ENCODE data around the gene CRISPLD2.
"Not testable (repeated sequence)": the region's sequence is repeated elsewhere in the genome, so short reads cannot be mapped to it uniquely, and the experiment has no call there.

Gene CRISPLD2

DNA sequence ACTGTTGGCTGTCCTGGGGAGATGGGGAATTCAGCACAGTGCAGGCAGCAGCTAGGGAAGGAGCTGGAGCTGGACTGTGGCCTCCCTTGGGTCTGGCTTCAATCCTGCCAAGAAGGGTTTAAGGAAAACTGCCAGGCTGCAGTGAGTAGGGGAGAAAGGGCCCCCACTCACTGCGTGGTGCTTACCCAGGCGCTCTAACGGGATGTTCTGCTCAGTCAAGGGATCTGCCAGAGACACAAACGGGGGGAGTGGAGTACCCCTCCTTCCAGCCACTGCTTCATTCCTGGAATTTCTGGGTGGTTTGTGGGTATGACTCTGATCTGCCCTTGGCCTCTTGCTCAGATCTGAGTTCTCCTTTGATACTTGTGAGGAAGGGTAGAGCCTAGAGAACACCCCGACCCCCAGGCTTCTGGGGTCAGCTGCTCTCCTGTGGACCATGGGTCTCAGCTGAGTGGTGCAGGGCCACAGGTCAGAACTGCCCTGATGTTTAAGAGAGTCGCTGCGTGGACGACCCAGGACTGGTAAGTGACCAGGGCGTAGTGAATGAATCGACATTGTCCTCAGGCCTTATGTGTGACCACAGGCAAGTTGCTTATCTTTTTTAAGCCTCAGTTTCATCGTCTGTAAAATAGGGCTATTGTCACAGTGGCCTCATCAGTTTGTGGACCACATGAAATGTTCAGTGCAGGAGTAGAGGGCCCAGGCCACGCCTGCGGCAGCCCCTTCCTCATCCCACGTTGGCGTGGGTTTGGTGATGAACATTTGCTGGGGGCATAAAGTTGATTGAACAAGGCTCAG is 9.6 kb downstream of the CRISPLD2 start:
- Histone ChIP-seq H3K9me3 (ENCODE audit: control insufficient read depth, low read length) (no peaks in the 10 kb centered on the region), H3K27me3 (ENCODE audit: control insufficient read depth, insufficient read depth, low read length, poor library complexity, severe bottlenecking) (no peaks in the 10 kb centered on the region), H3K4me1 (ENCODE audit: control insufficient read depth, insufficient read depth, low read length) (peaks cover 4% of the 10 kb centered on the region), H3K36me3 (ENCODE audit: control insufficient read depth, insufficient read depth, low read length) (no peaks in the 10 kb centered on the region), H3K4me3 (ENCODE audit: insufficient read depth, low read depth, low read length) (no peak overlapping the region), H3K27ac (ENCODE audit: insufficient read depth, low read depth, low read length, poor library complexity, severe bottlenecking) (no peak overlapping the region)
- WGBS, 2 experiments = 89 to 91% methylated on average over 15 of the region's 15 CpGs

- no peaks in the 10 kb centered on the region for H3K36me3 ChIP-seq (ENCODE audit: control insufficient read depth, insufficient read depth, low read length)
- no peak overlapping the region for H3K27ac ChIP-seq (ENCODE audit: insufficient read depth, low read depth, low read length, poor library complexity, severe bottlenecking)
- H3K27me3 ChIP-seq (ENCODE audit: control insufficient read depth, insufficient read depth, low read length, poor library complexity, severe bottlenecking) = no peaks in the 10 kb centered on the region
- H3K4me1 ChIP-seq (ENCODE audit: control insufficient read depth, insufficient read depth, low read length) = peaks cover 8% of the 10 kb centered on the region
- WGBS, 2 experiments = 93 to 95% methylated on average over 13 of the region's 13 CpGs
- H3K9me3 ChIP-seq (ENCODE audit: control insufficient read depth, low read length) = no peaks in the 10 kb centered on the region
- no peak overlapping the region for H3K4me3 ChIP-seq (ENCODE audit: insufficient read depth, low read depth, low read length)
Observed at GRCh38 chr16:84830765-84831384, 11.1 kb downstream of the CRISPLD2 start.

- H3K27me3 ChIP-seq (ENCODE audit: control insufficient read depth, insufficient read depth, low read length, poor library complexity, severe bottlenecking); H3K9me3 ChIP-seq (ENCODE audit: control insufficient read depth, low read length); H3K36me3 ChIP-seq (ENCODE audit: control insufficient read depth, insufficient read depth, low read length); H3K4me1 ChIP-seq (ENCODE audit: control insufficient read depth, insufficient read depth, low read length); H3K27ac ChIP-seq (ENCODE audit: insufficient read depth, low read depth, low read length, poor library complexity, severe bottlenecking); H3K4me3 ChIP-seq (ENCODE audit: insufficient read depth, low read depth, low read length): not testable (repeated sequence)
- 96 to 97% methylated on average over 8 to 10 of the region's 10 CpGs for WGBS, 2 experiments
Observed at GRCh38 chr16:84831728-84832127, 11.9 kb downstream of the CRISPLD2 start.

GRCh38 chr16:84832488-84833143 is 12.8 kb downstream of the CRISPLD2 start:
- no peak overlapping the region for H3K27ac ChIP-seq (ENCODE audit: insufficient read depth, low read depth, low read length, poor library complexity, severe bottlenecking)
- H3K27me3 ChIP-seq (ENCODE audit: control insufficient read depth, insufficient read depth, low read length, poor library complexity, severe bottlenecking) = no peaks in the 10 kb centered on the region

DNA sequence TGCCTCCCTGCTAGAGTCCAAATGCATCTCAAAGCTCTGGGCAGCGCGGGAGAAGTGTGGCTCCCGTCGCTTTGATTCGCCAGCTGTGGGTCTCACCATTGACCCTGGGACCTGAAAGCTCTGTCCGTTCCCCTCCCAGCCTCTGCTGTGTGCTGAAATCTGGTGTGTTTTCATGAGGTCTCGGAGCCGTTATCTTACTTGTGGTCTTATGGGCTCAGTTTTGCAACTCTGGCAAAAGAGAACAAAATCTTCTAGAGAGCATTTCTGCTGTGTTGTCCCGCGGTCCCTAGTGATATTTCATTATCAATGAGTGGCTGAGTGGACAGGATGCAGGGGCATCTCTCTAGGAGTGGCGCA is 13.3 kb downstream of the CRISPLD2 start:
- no peaks in the 10 kb centered on the region for H3K36me3 ChIP-seq (ENCODE audit: control insufficient read depth, insufficient read depth, low read length)
- H3K27me3 ChIP-seq (ENCODE audit: control insufficient read depth, insufficient read depth, low read length, poor library complexity, severe bottlenecking) = no peaks in the 10 kb centered on the region
- WGBS, 2 experiments = 90 to 91% methylated on average over 11 of the region's 11 CpGs
- no peak overlapping the region for H3K27ac ChIP-seq (ENCODE audit: insufficient read depth, low read depth, low read length, poor library complexity, severe bottlenecking)
- H3K9me3 ChIP-seq (ENCODE audit: control insufficient read depth, low read length) = no peaks in the 10 kb centered on the region
- H3K4me1 ChIP-seq (ENCODE audit: control insufficient read depth, insufficient read depth, low read length) = peaks cover 6% of the 10 kb centered on the region
- no peak overlapping the region for H3K4me3 ChIP-seq (ENCODE audit: insufficient read depth, low read depth, low read length)

More at GRCh38 chr16:84832488-84833143, 12.8 kb downstream of the CRISPLD2 start:
- Histone ChIP-seq H3K9me3 (ENCODE audit: control insufficient read depth, low read length) (no peaks in the 10 kb centered on the region), H3K4me1 (ENCODE audit: control insufficient read depth, insufficient read depth, low read length) (peaks cover 6% of the 10 kb centered on the region), H3K36me3 (ENCODE audit: control insufficient read depth, insufficient read depth, low read length) (no peaks in the 10 kb centered on the region), H3K4me3 (ENCODE audit: insufficient read depth, low read depth, low read length) (no peak overlapping the region)
- WGBS, 2 experiments = 91 to 92% methylated on average over 20 of the region's 20 CpGs

GRCh38 chr16:84833542-84834402 is 14.0 kb downstream of the CRISPLD2 start:
- Histone ChIP-seq H3K4me1 (ENCODE audit: control insufficient read depth, insufficient read depth, low read length) (peaks cover 6% of the 10 kb centered on the region), H3K27me3 (ENCODE audit: control insufficient read depth, insufficient read depth, low read length, poor library complexity, severe bottlenecking) (no peaks in the 10 kb centered on the region), H3K36me3 (ENCODE audit: control insufficient read depth, insufficient read depth, low read length) (no peaks in the 10 kb centered on the region), H3K4me3 (ENCODE audit: insufficient read depth, low read depth, low read length) (no peak overlapping the region), H3K9me3 (ENCODE audit: control insufficient read depth, low read length) (no peaks in the 10 kb centered on the region), H3K27ac (ENCODE audit: insufficient read depth, low read depth, low read length, poor library complexity, severe bottlenecking) (no peak overlapping the region)
- 93 to 94% methylated on average over 34 of the region's 34 CpGs for WGBS, 2 experiments

- no peaks in the 10 kb centered on the region for H3K27me3 ChIP-seq (ENCODE audit: control insufficient read depth, insufficient read depth, low read length, poor library complexity, severe bottlenecking)
- no peak overlapping the region for H3K27ac ChIP-seq (ENCODE audit: insufficient read depth, low read depth, low read length, poor library complexity, severe bottlenecking)
- no peak overlapping the region for H3K4me3 ChIP-seq (ENCODE audit: insufficient read depth, low read depth, low read length)
- 90 to 92% methylated on average over 6 of the region's 6 CpGs for WGBS, 2 experiments
- H3K9me3 ChIP-seq (ENCODE audit: control insufficient read depth, low read length) = no peaks in the 10 kb centered on the region
- H3K4me1 ChIP-seq (ENCODE audit: control insufficient read depth, insufficient read depth, low read length) = peaks cover 6% of the 10 kb centered on the region
- H3K36me3 ChIP-seq (ENCODE audit: control insufficient read depth, insufficient read depth, low read length) = no peaks in the 10 kb centered on the region
Observed at GRCh38 chr16:84834403-84834772, 14.6 kb downstream of the CRISPLD2 start.

DNA sequence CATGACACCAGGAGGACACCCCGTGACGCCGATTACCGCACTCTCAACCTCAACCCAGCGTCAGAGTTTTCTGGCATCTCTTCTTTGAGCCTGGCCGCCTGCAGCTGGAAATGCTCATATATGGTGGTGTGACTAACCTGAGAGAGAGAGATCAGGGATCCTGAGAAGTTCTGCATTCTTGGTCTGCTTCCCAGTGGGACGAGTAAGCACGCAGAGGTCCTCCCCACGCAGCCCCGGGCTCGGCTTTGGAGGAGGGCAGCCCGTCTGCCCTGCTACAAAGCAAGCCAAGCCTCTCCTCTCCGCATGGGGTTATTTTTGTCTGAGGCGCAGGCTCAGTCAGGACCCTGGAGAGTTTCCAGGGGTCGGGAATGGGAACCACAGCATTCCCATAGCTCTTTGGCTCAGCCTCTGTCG is 16.5 kb downstream of the CRISPLD2 start:
- WGBS, 2 experiments = 18 to 22% methylated on average over 16 of the region's 16 CpGs
- Histone ChIP-seq H3K4me3 (ENCODE audit: insufficient read depth, low read depth, low read length) (no peak overlapping the region), H3K4me1 (ENCODE audit: control insufficient read depth, insufficient read depth, low read length) (peaks cover 6% of the 10 kb centered on the region), H3K36me3 (ENCODE audit: control insufficient read depth, insufficient read depth, low read length) (no peaks in the 10 kb centered on the region), H3K27ac (ENCODE audit: insufficient read depth, low read depth, low read length, poor library complexity, severe bottlenecking) (no peak overlapping the region), H3K9me3 (ENCODE audit: control insufficient read depth, low read length) (no peaks in the 10 kb centered on the region), H3K27me3 (ENCODE audit: control insufficient read depth, insufficient read depth, low read length, poor library complexity, severe bottlenecking) (peaks cover 6% of the 10 kb centered on the region)

GRCh38 chr16:84836967-84837366 is 17.2 kb downstream of the CRISPLD2 start:
- Histone ChIP-seq H3K4me1 (ENCODE audit: control insufficient read depth, insufficient read depth, low read length) (peaks cover 6% of the 10 kb centered on the region), H3K27me3 (ENCODE audit: control insufficient read depth, insufficient read depth, low read length, poor library complexity, severe bottlenecking) (peaks cover 13% of the 10 kb centered on the region), H3K4me3 (ENCODE audit: insufficient read depth, low read depth, low read length) (no peak overlapping the region), H3K27ac (ENCODE audit: insufficient read depth, low read depth, low read length, poor library complexity, severe bottlenecking) (no peak overlapping the region), H3K36me3 (ENCODE audit: control insufficient read depth, insufficient read depth, low read length) (no peaks in the 10 kb centered on the region), H3K9me3 (ENCODE audit: control insufficient read depth, low read length) (no peaks in the 10 kb centered on the region)
- WGBS, 2 experiments = 94 to 96% methylated on average over 12 of the region's 12 CpGs
